K562 (cell line): ENCODE results near the gene SEMA3C. TPM values are rescaled to one million over a fixed set of nuclear protein-coding genes. Genes with fewer than 3 reads are reported as not detected.

Experiments
- ATAC-seq: fragments of 200-7000 bp; cut with Tn5 transposase; 3 replicates; pipeline ENCODE4 v1.9.1; 2020; ENCODE audit warnings: moderate library complexity
- BruUV-seq: library from RNA; stranded (reverse); fragments of 400-500 nt; replicated peaks from 2 replicates; lab custom pipeline; 2021; lab: Mats Ljungman, UMichigan
- CTCF ChIA-PET: fragments of 300-600 bp; formaldehyde crosslinking; extraction: SDS; loops from one replicate; lab custom pipeline; 2021; ENCODE audit warnings: low intra/inter-chr PET ratio; lab: Yijun Ruan, JAX
- POLR2A ChIA-PET: fragments of 300-600, 350-650 bp; sonication (Branson Sonifier 250); formaldehyde crosslinking; extraction: SDS; loops from one replicate; lab custom pipeline; 2021; ENCODE audit warnings: antibody characterized with exemption, inconsistent platforms; lab: Yijun Ruan, JAX
- DNase-seq, 4 experiments: peaks; one replicate each; pipeline versions ENCODE4 v3.0.0 to v3.0.0-alpha.2; 2011 to 2018; ENCODE audit warnings: low spot score in 3 of 4, mixed read lengths in 3 of 4; ENCODE audit errors: extremely low read depth in 1 of 4
- FAIRE-seq: peaks from 2 replicates; lab custom pipeline; 2011; peaks lifted over from hg19 to GRCh38; lab: Jason Lieb, UNC
- H2AFZ ChIP-seq: 2 replicates; pipeline ENCODE4 v1.6.0; 2011; ENCODE audit warnings: low read depth, low read length, control low read depth, inconsistent platforms
- H3K27ac ChIP-seq: fragments of 200-600 bp; 3 replicates; pipeline ENCODE4 v1.8.0; 2011; ENCODE audit warnings: low read depth, mild to moderate bottlenecking, control low read depth, inconsistent platforms, low read length, moderate library complexity, mixed read lengths; ENCODE audit errors: extremely low read depth
- H3K27me3 ChIP-seq, 2 experiments: fragments of 300-600 bp in 1 of 2; 2 replicates in 1 of 2; 3 replicates in 1 of 2; pipeline versions ENCODE4 v1.6.0 to v1.8.0; 2011; ENCODE audit warnings: inconsistent platforms in 2 of 2, low read length in 2 of 2, mild to moderate bottlenecking in 1 of 2, mixed read lengths in 1 of 2, moderate library complexity in 1 of 2; ENCODE audit not compliant: control insufficient read depth in 2 of 2, insufficient read depth in 2 of 2
- H3K36me3 ChIP-seq: fragments of 300-600 bp; 3 replicates; pipeline ENCODE4 v1.8.0; 2011; ENCODE audit warnings: mild to moderate bottlenecking, low read length, inconsistent platforms; ENCODE audit not compliant: control insufficient read depth, insufficient read depth
- H3K4me1 ChIP-seq, 2 experiments: fragments of 200-600 bp in 1 of 2; replicated peaks in 1 of 2; 2 replicates in 1 of 2; 3 replicates in 1 of 2; pipeline versions ENCODE4 v1.5.1 to v1.8.0; 2011; ENCODE audit warnings: inconsistent platforms in 2 of 2, low read length in 2 of 2, mild to moderate bottlenecking in 1 of 2, mixed read lengths in 1 of 2, moderate library complexity in 1 of 2; ENCODE audit not compliant: control insufficient read depth in 2 of 2, insufficient read depth in 2 of 2
- H3K4me2 ChIP-seq: 2 replicates; pipeline ENCODE4 v1.6.1; 2011; ENCODE audit warnings: low read length, control low read depth, inconsistent platforms, mixed read lengths; ENCODE audit not compliant: insufficient read depth
- H3K4me3 ChIP-seq: fragments of 200-600 bp; sonication (generic), shearing (Covaris generic); 2 replicates; pipeline ENCODE4 v1.5.1; 2016; ENCODE audit warnings: control low read depth, inconsistent platforms
- H3K79me2 ChIP-seq: fragments of 200-600 bp; 3 replicates; pipeline ENCODE4 v1.8.0; 2011; ENCODE audit warnings: low read length, inconsistent platforms; ENCODE audit not compliant: control insufficient read depth, insufficient read depth
- H3K9ac ChIP-seq, 2 experiments: 2 replicates each; pipeline versions ENCODE4 v1.6.0 to v1.6.1; 2011; ENCODE audit warnings: low read depth in 2 of 2, low read length in 2 of 2, control low read depth in 1 of 2, inconsistent platforms in 1 of 2, mild to moderate bottlenecking in 1 of 2, mixed read lengths in 1 of 2; ENCODE audit not compliant: insufficient read depth in 1 of 2
- H3K9me1 ChIP-seq: one replicate; pipeline ENCODE4 v1.6.0; 2011; ENCODE audit warnings: inconsistent platforms, mild to moderate bottlenecking, low read length, moderate library complexity; ENCODE audit not compliant: control insufficient read depth, insufficient read depth
- H3K9me3 ChIP-seq: replicated peaks from 2 replicates; pipeline ENCODE4 v1.5.1; 2011; ENCODE audit warnings: low read depth, low read length, inconsistent platforms; ENCODE audit not compliant: control insufficient read depth, insufficient read depth
- H4K20me1 ChIP-seq: replicated peaks from 2 replicates; pipeline ENCODE4 v1.6.1; 2011; ENCODE audit warnings: low read length, inconsistent platforms, mixed read lengths; ENCODE audit not compliant: control insufficient read depth, insufficient read depth
- BRD9 ChIP-seq: fragments of 450-650 bp; IDR thresholded peaks from 2 replicates; pipeline ENCODE4 v1.6.1; 2018; ENCODE audit warnings: low read depth; ENCODE audit not compliant: partially characterized antibody
- CTCF ChIP-seq, 3 experiments: IDR thresholded peaks in 2 of 3; conservative IDR thresholded peaks in 1 of 3; 2 replicates each; pipeline ENCODE4 v1.5.1; 2011 to 2012; ENCODE audit warnings: low read length in 3 of 3, mild to moderate bottlenecking in 3 of 3, control low read depth in 2 of 3, improper control_type of control experiment in 1 of 3, inconsistent platforms in 1 of 3, low read depth in 1 of 3, mixed read lengths in 1 of 3, moderate library complexity in 1 of 3; ENCODE audit not compliant: insufficient read depth in 2 of 3
- ELK3 ChIP-seq: fragments of 450-650 bp; formaldehyde crosslinking; IDR thresholded peaks from 2 replicates; pipeline ENCODE4 v1.4.0; 2020; ENCODE audit warnings: mild to moderate bottlenecking
- EWSR1 ChIP-seq: fragments of 450-650 bp; IDR thresholded peaks from 2 replicates; pipeline ENCODE4 v1.6.1; 2018; ENCODE audit warnings: borderline replicate concordance, mild to moderate bottlenecking, low read depth, moderate library complexity; ENCODE audit not compliant: partially characterized antibody
- MLLT1 ChIP-seq, 2 experiments: fragments of 450-650 bp; IDR thresholded peaks; 2 replicates each; pipeline ENCODE4 v1.6.1; 2016
- TCF3 ChIP-seq: sonication (generic); formaldehyde crosslinking; IDR thresholded peaks from 2 replicates; pipeline ENCODE4 v1.4.0; 2020; ENCODE audit warnings: mild to moderate bottlenecking, missing genetic modification reagents
- THRB ChIP-seq: fragments of 450-650 bp; formaldehyde crosslinking; conservative IDR thresholded peaks from 2 replicates; pipeline ENCODE4 v1.4.0; 2022; ENCODE audit warnings: mild to moderate bottlenecking, missing genetic modification characterization
- TSHZ1 ChIP-seq: fragments of 250-450 bp; sonication (Bioruptor Pico); IDR thresholded peaks from 2 replicates; pipeline ENCODE4 v1.4.0; 2020; ENCODE audit warnings: mild to moderate bottlenecking, moderate library complexity
- ZNF280A ChIP-seq: fragments of 450-650 bp; IDR thresholded peaks from 2 replicates; pipeline ENCODE4 v1.6.1; 2018; ENCODE audit warnings: mild to moderate bottlenecking, low read depth; ENCODE audit not compliant: partially characterized antibody
- ZNF324 ChIP-seq: fragments of 250-450 bp; sonication (Bioruptor Pico); IDR thresholded peaks from 2 replicates; pipeline ENCODE4 v1.4.0; 2020; ENCODE audit warnings: mild to moderate bottlenecking
- ZNF551 ChIP-seq: fragments of 250-450 bp; sonication (Bioruptor Pico); IDR thresholded peaks from 2 replicates; pipeline ENCODE4 v1.5.0; 2021; ENCODE audit warnings: mild to moderate bottlenecking, moderate library complexity
- in situ Hi-C: fragments of 300-500 bp; cut with MboI; formaldehyde crosslinking; loops from 4 replicates; pipeline ENCODE4 v1.15.0; 2018; ENCODE audit warnings: inconsistent platforms, mixed read lengths
- intact Hi-C: fragments of 100-400 bp; cut with micrococcal nuclease; formaldehyde crosslinking; loops from 2 replicates; pipeline ENCODE4 v1.14.2; 2022
- polyA plus RNA-seq, 8 experiments: library from polyadenylated mRNA; depleted of rRNA in 4 of 8; stranded (reverse) in 5 of 8; unstranded in 3 of 8; fragments of >200 nt; fragmentation: Nextera tagmentation in 2 of 8; fragmentation: Illumina TruSeq in 1 of 8; extraction: Ambion mirVana in 2 of 8; extraction: Trizol in 1 of 8; gene quantifications; 2 replicates each; pipeline versions ENCODE4 v1.2.1 to v1.2.3, GENCODE V29; 2011 to 2014; ENCODE audit warnings: inconsistent platforms in 1 of 8, missing spikeins in 1 of 8
- total RNA-seq, 7 experiments: library from RNA; depleted of rRNA in 6 of 7; stranded (reverse); fragments of >200 nt in 6 of 7; fragmentation: Illumina TruSeq in 2 of 7; extraction: Trizol in 2 of 7; gene quantifications; 2 replicates each; pipeline versions ENCODE4 v1.2.1 to v1.2.3, GENCODE V29; 2011 to 2021; ENCODE audit warnings: low replicate concordance in 1 of 7

The SEMA3C gene
- total and polyA plus RNA-seq, 9 of the 15 experiments (the other 6 are each of a cell fraction or from before 2014, with no cell fraction given), result 0.04 to 0.36 (median 0.12) TPM; not detected in 3

- POLR2A ChIA-PET, result no interaction called here
- in situ Hi-C loops, result no loop called here
- TF ChIP-seq ZNF324 (CRISPR knock-in tag) (no peak), ELK3 (CRISPR knock-in tag) (no peak), MLLT1 (IDR thresholded peaks at IDR 0.05) (no peak), ZNF280A (no peak), EWSR1 (no peak), ZNF551 (CRISPR knock-in tag) (no peak), CTCF (IDR thresholded peaks at IDR 0.05 in 2 of 3, conservative IDR thresholded peaks at IDR 0.05 in 1 of 3; ENCODE audit: insufficient read depth in 2 of 3, low read depth in 1 of 3, low read length in 3 of 3) (no peak), BRD9 (no peak), TSHZ1 (no peak), TCF3 (CRISPR knock-in tag) (no peak), THRB (CRISPR knock-in tag) (no peak)
Observed at GRCh38 chr7:80932536-80932935, 13.7 kb upstream of the SEMA3C start.

More at GRCh38 chr7:80932536-80932935, 13.7 kb upstream of the SEMA3C start:
- H3K9me3 ChIP-seq, result no peaks in the 10 kb centered on the region
- ATAC-seq (no peak), FAIRE-seq (no peak), DNase-seq (no peak)
- no peaks in the 10 kb centered on the region for H3K27me3 ChIP-seq
- no TSS peak for BruUV-seq
- H3K79me2 ChIP-seq, result no peaks in the 10 kb centered on the region
- no peaks in the 10 kb centered on the region for H3K9me1 ChIP-seq
- H2AFZ ChIP-seq, result no peak overlapping the region
- H3K4me2 ChIP-seq, result no peak overlapping the region
- H3K9ac ChIP-seq, result no peak overlapping the region
- no peak overlapping the region for H3K27ac ChIP-seq
- no peaks in the 10 kb centered on the region for H3K4me1 ChIP-seq
- CTCF ChIA-PET, result no interaction called here
- no peaks in the 10 kb centered on the region for H3K36me3 ChIP-seq
- H3K4me3 ChIP-seq, result no peak overlapping the region
- intact Hi-C loops, result no loop called here
- H4K20me1 ChIP-seq, result no peaks in the 10 kb centered on the region
